Right ventricle myocardium inferior (tissue), 1 donor: ENCODE measurements around the gene TNFAIP2. TPM values are rescaled to one million over a fixed set of nuclear protein-coding genes. Genes with fewer than 3 reads are reported as not detected.
"Not testable (repeated sequence)": the region's sequence is repeated elsewhere in the genome, so short reads cannot be mapped to it uniquely, and the experiment has no call there.

ENCODE experiments used
- ATAC-seq: fragments of 200-7000 bp; cut with Tn5 transposase; one replicate; pipeline ENCODE4 v1.9.1; 2020; ENCODE audit warnings: mild to moderate bottlenecking, moderate library complexity
- DNase-seq: peaks from one replicate; pipeline ENCODE4 v3.0.0; 2021; ENCODE audit errors: missing footprints
- intact Hi-C: fragments of 100-400 bp; cut with DNase I; formaldehyde crosslinking; loops from one replicate; pipeline ENCODE4 v1.11.0; 2022
- total RNA-seq: library from RNA; stranded (reverse); fragmentation: NEBNext Ultra II Directional; extraction: Animal tissue kit (Norgen Biotek cat#: 25700); gene quantifications from one replicate; pipeline ENCODE4 v1.2.1, GENCODE V29; 2021
- donor health status: DM: no; HTN: yes; CAD: no; lungs with severe emphysema.

The TNFAIP2 gene
- total RNA-seq, 1 donor from 2014 or later = 56.5 TPM

DNA sequence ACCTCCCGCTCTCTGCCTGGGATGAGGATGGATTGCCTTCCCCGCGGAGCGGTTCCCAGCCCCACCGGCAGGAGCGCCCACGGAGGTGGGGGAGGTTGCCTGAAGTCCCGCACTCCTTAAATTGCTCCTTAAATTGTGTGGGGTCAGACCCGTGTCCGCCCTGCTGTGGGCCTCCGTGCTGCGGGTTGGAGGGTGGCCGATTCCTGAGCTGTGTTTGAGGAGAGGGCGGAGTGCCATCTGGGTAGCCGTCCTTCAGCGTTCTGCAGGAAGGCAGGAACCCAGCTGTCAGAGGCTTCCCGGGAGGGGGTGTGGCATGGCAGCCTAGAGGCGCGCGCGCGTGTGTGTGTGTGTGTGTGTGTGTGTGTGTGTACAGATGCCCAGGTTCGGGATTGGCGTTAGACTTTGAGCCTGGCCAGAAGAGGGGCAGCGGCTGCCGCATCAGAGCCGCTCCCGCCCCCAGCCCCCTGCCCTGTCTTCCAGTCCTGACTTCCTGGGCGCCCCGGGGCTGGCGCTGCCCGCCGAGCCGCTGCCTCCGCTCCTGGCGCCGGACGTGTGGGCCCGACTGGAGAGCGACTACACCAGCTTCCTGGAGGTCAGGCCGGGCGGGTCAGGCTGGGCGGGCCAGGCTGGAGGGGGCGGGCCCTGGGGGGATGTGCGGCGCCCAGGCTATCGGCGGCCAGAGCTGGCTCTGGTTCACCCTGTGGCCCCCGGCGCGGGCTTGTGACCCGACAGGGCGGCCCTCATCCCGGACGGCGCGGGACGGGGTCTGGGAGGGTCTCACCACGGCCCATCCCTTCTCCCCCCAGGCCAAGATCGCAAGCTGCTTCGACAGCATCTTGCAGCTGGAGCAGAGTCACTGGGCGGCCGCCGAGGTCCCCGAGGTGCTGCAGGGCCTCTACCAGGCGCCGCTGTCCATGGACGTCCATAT is 19.5 kb upstream of the TNFAIP2 start:
- intact Hi-C loops = loop anchor here (2.0 kb wide), 1 partner anchor 19 kb away; the partner anchor contains the start of gene TNFAIP2
- ATAC-seq (peak; percentile 43), DNase-seq (peak; percentile 85)

GRCh38 chr14:103104389-103104653 is 18.9 kb upstream of the TNFAIP2 start:
- no peak for DNase-seq
- intact Hi-C loops = loop anchor here (2.0 kb wide), 1 partner anchor 18 kb away; the partner anchor contains the start of gene TNFAIP2

GRCh38 chr14:103104654-103105452 is 18.4 kb upstream of the TNFAIP2 start:
- ATAC-seq (peak; percentile 82), DNase-seq (peak; percentile 92)
- intact Hi-C loops = loop anchor here (1.0 to 5.0 kb wide), 4 partner anchors 18 to 187 kb away; partner anchors contain the start of gene TNFAIP2

More at GRCh38 chr14:103104389-103104653, 18.9 kb upstream of the TNFAIP2 start:
- ATAC-seq = no peak

- ATAC-seq (no peak), DNase-seq (no peak)
- intact Hi-C loops = loop anchor here (1.0 to 5.0 kb wide), 4 partner anchors 17 to 187 kb away; partner anchors contain the start of gene TNFAIP2
Observed at GRCh38 chr14:103105580-103106150, 17.6 kb upstream of the TNFAIP2 start.

GRCh38 chr14:103107455-103107854 is 15.8 kb upstream of the TNFAIP2 start:
- intact Hi-C loops = loop anchor here (5.0 kb wide), 2 partner anchors 35 to 80 kb away; no protein-coding TSS in a partner anchor
- ATAC-seq = no peak
- no peak for DNase-seq

DNA sequence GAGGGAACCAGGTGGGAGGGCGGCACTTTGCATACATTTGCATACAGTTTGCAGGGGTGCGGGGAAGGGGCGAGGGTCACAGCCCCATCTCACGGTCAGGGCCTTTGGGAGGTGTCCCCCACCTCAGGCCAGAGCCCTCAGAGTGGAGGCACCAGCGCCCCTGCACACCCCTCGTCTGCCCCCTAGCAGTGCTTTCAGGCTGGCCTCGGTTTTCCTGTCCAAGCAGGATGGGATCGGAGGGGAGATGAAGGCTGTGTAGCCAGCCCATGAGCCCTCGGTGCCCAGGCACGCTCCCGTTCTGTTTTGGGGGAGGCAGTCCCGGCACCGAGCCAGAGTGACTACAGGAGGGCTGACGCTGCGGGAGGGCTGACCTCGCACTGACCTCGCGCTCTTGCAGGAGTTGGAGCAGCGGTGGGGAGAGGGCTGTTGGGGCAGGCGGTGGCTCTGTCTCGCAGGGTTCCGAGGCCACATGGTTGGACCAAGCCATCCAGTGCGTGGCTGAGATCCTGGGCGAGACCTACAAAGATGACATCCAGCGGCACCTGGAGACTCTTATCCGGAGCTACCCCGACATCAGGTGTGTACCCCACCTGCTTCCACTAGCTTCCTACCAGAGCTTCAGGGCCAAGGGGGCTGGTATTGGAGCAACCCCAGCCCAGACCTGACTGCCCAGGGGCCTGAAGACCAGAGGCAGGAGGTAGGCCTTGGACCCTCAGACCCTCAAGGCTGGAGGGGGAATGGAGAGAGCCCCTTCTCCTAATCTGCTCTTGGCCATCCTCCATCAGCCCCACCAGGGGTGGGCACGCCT is 15.1 kb upstream of the TNFAIP2 start:
- ATAC-seq = no peak
- intact Hi-C loops = loop anchor here (5.0 kb wide), 2 partner anchors 34 to 79 kb away; no protein-coding TSS in a partner anchor

DNA sequence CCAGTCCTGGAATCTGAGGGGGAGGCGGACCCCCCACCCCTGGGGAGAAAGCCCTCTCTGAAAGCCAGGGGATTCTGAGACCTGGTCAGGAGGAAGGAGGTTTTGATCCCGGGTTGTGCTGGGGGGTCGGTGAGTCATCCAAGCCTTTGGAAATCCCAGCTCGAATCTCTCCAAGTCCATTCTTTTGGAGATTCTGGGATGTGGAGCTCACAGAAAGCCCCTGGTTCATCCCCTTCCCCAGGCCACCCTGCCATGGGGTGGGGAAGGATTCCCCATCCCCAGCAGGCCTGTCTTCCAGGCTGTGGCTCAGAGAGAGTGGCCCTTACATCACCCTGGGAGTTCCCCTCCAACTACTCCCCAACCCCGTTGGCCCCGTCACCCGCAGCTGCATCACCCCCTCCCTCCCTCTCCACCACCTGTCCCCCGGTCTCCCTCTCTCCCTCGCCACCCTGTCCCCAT is 14.5 kb upstream of the TNFAIP2 start:
- DNase-seq (no peak), ATAC-seq (no peak)
- intact Hi-C loops = loop anchor here (5.0 kb wide), 2 partner anchors 34 to 79 kb away; no protein-coding TSS in a partner anchor

More for the DNA sequence above, 15.1 kb upstream of the TNFAIP2 start:
- no peak for DNase-seq

DNA sequence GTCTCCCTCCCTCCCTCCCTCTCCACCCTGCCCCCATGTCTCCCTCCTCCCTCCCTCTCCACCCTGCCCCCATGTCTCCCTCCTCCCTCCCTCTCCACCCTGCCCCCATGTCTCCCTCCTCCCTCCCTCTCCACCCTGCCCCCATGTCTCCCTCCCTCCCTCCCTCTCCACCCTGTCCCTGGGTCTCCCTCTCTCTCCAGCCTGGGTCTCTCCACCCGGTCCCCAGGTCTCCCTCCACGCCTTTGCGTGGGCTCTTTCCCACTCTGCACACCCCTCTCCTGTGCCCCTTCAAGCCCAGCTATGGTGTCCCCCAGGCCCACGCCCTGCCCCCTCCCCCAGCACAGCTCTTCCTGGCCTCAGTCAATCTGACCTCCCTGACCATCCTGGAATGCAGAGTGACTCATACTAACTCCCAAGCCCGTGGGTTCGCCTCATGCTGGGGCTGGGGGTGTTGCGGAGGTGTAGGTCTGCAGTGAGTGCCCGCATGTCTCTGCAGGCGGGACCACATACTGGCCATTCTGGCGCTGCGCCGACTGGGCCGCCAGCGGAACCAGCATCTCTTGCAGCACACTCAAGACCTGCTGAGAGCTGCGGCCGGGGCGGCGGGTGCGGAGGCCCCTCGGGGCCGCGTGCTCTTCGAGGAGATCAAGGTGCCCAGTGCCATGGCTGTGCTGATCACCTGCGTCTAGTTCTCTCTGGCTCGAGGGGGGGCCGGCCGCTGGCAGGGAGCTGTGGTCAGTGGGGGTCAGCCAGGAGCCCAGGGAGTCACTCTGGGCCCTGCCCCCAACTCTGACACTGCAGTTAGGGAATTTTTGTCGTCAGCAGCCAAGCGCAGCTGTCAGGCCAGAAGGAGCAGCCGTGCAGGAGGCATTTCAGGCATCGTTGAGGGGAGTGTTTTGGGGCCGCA is 13.5 kb upstream of the TNFAIP2 start:
- intact Hi-C loops = loop anchor here (5.0 kb wide), 2 partner anchors 33 to 78 kb away; no protein-coding TSS in a partner anchor
- ATAC-seq = peak; percentile 57
- no peak for DNase-seq

- intact Hi-C loops = no loop called here
- DNase-seq (no peak), ATAC-seq (peak; percentile 57)
Observed at GRCh38 chr14:103110681-103111231, 12.5 kb upstream of the TNFAIP2 start.

- no peak for ATAC-seq
- DNase-seq = no peak
- intact Hi-C loops = no loop called here
Observed at GRCh38 chr14:103111232-103111868, 11.9 kb upstream of the TNFAIP2 start.

GRCh38 chr14:103112400-103113243 is 10.6 kb upstream of the TNFAIP2 start:
- intact Hi-C loops = no loop called here
- DNase-seq (no peak), ATAC-seq (no peak)

GRCh38 chr14:103113303-103113702 is 10.0 kb upstream of the TNFAIP2 start:
- intact Hi-C loops = no loop called here
- DNase-seq (no peak), ATAC-seq (no peak)

DNA sequence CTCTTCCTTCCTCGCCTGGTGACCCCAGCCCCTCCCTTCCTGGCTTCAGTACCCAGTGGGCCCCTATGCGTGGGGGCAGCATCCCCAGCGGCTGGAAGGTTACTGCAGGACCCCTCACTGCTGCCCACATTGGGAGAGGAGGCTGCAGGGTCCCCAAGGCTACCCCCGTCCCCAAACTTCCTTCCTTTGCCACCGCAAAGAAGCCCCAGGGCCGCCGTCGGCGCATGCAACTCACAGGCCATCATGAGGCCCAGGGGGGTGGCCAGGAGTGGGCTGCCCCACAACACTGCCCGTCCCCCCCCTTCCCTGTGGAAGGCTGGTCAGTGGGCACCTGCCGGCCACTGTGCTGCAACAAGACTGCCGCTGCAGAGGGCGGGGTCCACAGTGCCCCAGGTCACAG is 9.5 kb upstream of the TNFAIP2 start:
- DNase-seq = no peak
- no peak for ATAC-seq
- intact Hi-C loops = no loop called here

DNA sequence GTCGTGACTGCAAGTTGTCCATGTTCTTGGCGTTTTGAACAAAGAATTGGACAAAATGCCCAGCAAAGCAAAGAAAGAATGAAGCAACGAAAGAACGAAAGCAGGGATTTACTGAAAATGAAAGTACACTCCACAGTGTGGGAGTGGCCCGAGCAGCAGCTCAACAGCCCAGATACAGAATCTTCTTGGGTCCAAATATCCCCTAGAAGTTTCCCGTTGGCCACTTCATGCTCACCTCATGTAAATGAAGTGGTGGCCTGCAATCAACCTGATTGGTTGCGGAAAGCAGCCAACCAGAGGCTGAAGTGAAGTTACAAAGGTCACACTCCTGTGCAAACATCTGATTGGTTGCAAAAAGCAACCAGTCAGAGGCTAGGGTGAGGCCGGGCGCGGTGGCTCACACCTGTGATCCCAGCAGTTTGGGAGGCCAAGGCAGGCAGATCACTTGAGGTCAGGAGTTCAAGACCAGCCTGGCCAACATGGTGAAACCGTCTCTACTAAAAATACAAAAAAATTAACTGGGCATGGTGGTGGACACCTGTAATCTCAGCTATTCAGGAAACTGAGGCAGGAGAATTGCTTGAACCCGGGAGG is 8.1 kb upstream of the TNFAIP2 start:
- DNase-seq, ATAC-seq, intact Hi-C loops: not testable (repeated sequence)
